Endothelial cell of umbilical vein (primary cell): Measurements from ENCODE around the gene GOLIM4. TPM values are rescaled to one million over a fixed set of nuclear protein-coding genes. Genes with fewer than 3 reads are reported as not detected.

ENCODE experiments used
- BruUV-seq: library from RNA; stranded (reverse); fragments of 400-500 nt; replicated peaks from 2 replicates; lab custom pipeline; 2021; lab: Mats Ljungman, UMichigan
- CTCF ChIA-PET: fragments of 300-600, 350-600 bp; sonication (Branson Sonifier 250); formaldehyde crosslinking; loops from one replicate; lab custom pipeline; 2021; ENCODE audit warnings: antibody characterized with exemption, inconsistent platforms; lab: Charles Lee
- POLR2A ChIA-PET: fragments of 300-600, 350-600 bp; sonication (Branson Sonifier 250); formaldehyde crosslinking; loops from one replicate; lab custom pipeline; 2021; ENCODE audit warnings: antibody characterized with exemption, inconsistent platforms; lab: Charles Lee
- DNase-seq: peaks from one replicate; pipeline ENCODE4 v3.0.0-alpha.2; 2011; ENCODE audit warnings: low read depth, low spot score
- FAIRE-seq: peaks from 2 replicates; lab custom pipeline; 2011; peaks lifted over from hg19 to GRCh38; lab: Jason Lieb, UNC
- H2AFZ ChIP-seq: 2 replicates; pipeline ENCODE4 v1.6.0; 2012; ENCODE audit warnings: low read depth, low read length, control low read depth, inconsistent platforms
- H3K27ac ChIP-seq: 2 replicates; pipeline ENCODE4 v1.5.1; 2011; ENCODE audit warnings: low read depth, mild to moderate bottlenecking, control low read depth, low read length, moderate library complexity; ENCODE audit not compliant: insufficient read depth
- H3K27me3 ChIP-seq, 2 experiments: 2 replicates each; pipeline versions ENCODE4 v1.6.0 to v1.6.1; 2011; ENCODE audit warnings: low read length in 2 of 2, mixed read lengths in 1 of 2; ENCODE audit not compliant: control insufficient read depth in 2 of 2, insufficient read depth in 2 of 2
- H3K36me3 ChIP-seq, 2 experiments: 2 replicates in 1 of 2; 3 replicates in 1 of 2; pipeline ENCODE4 v1.5.1; 2011; ENCODE audit warnings: low read length in 2 of 2, mild to moderate bottlenecking in 1 of 2, moderate library complexity in 1 of 2; ENCODE audit not compliant: control insufficient read depth in 2 of 2, insufficient read depth in 2 of 2; ENCODE audit errors: extremely low read depth in 1 of 2
- H3K4me1 ChIP-seq: 3 replicates; pipeline ENCODE4 v1.5.1; 2011; ENCODE audit warnings: mild to moderate bottlenecking, low read length; ENCODE audit not compliant: control insufficient read depth, insufficient read depth; ENCODE audit errors: extremely low read depth
- H3K4me2 ChIP-seq: 2 replicates; pipeline ENCODE4 v1.6.1; 2011; ENCODE audit warnings: low read length, control low read depth, mixed read lengths; ENCODE audit not compliant: insufficient read depth
- H3K4me3 ChIP-seq, 3 experiments: fragments of 200-600 bp in 1 of 3; sonication (generic), shearing (Covaris generic) in 1 of 3; replicated peaks in 1 of 3; 2 replicates each; pipeline ENCODE4 v1.5.1; 2011 to 2016; ENCODE audit warnings: control low read depth in 3 of 3, low read length in 3 of 3, mild to moderate bottlenecking in 2 of 3, inconsistent platforms in 1 of 3, low read depth in 1 of 3, moderate library complexity in 1 of 3; ENCODE audit not compliant: insufficient read depth in 1 of 3
- H3K79me2 ChIP-seq: 2 replicates; pipeline ENCODE4 v1.6.0; 2012; ENCODE audit warnings: low read length, inconsistent platforms; ENCODE audit not compliant: control insufficient read depth, insufficient read depth
- H3K9ac ChIP-seq: replicated peaks from 2 replicates; pipeline ENCODE3; 2011; ENCODE audit warnings: low read length, control low read depth; ENCODE audit not compliant: insufficient read depth; ENCODE audit errors: extremely low read depth
- H3K9me1 ChIP-seq: replicated peaks from 3 replicates; pipeline ENCODE4 v1.6.0; 2011; ENCODE audit warnings: mild to moderate bottlenecking, low read length; ENCODE audit not compliant: control insufficient read depth, insufficient read depth; ENCODE audit errors: extremely low read depth
- H3K9me3 ChIP-seq: replicated peaks from 2 replicates; pipeline ENCODE4 v1.5.1; 2012; ENCODE audit warnings: low read length, inconsistent platforms; ENCODE audit not compliant: control insufficient read depth, insufficient read depth
- H4K20me1 ChIP-seq: replicated peaks from 2 replicates; pipeline ENCODE3; 2011; ENCODE audit warnings: mild to moderate bottlenecking, low read length; ENCODE audit not compliant: control insufficient read depth, insufficient read depth; ENCODE audit errors: extremely low read depth
- CTCF ChIP-seq, 2 donors: IDR thresholded peaks; 1 replicate in 1 of 2; 2 replicates in 1 of 2; pipeline ENCODE4 v1.5.1; 2011; ENCODE audit warnings: low read length in 2 of 2, mild to moderate bottlenecking in 2 of 2, moderate library complexity in 2 of 2, control low read depth in 1 of 2, inconsistent platforms in 1 of 2, low read depth in 1 of 2; ENCODE audit not compliant: insufficient read depth in 1 of 2; ENCODE audit errors: extremely low read depth in 1 of 2
- EZH2 ChIP-seq: IDR thresholded peaks from 2 replicates; pipeline ENCODE4 v1.6.1; 2012; ENCODE audit warnings: borderline replicate concordance, low read depth, mild to moderate bottlenecking, moderate library complexity, low read length, inconsistent platforms; ENCODE audit not compliant: severe bottlenecking
- JUN ChIP-seq: IDR thresholded peaks from 2 replicates; pipeline ENCODE4 v1.6.1; 2011; ENCODE audit warnings: borderline replicate concordance, low read depth; ENCODE audit not compliant: insufficient read length, insufficient read depth
- MAX ChIP-seq: IDR thresholded peaks from 2 replicates; pipeline ENCODE4 v1.6.1; 2011; ENCODE audit not compliant: insufficient read depth, insufficient read length
- MYC ChIP-seq: IDR thresholded peaks from one replicate; pipeline ENCODE4 v1.6.1; 2011; ENCODE audit warnings: mild to moderate bottlenecking, low read depth, low read length
- POLR2A ChIP-seq: IDR thresholded peaks from 2 replicates; pipeline ENCODE4 v1.6.1; 2012; ENCODE audit warnings: low read depth, mild to moderate bottlenecking, control low read depth, low read length
- POLR2AphosphoS5 ChIP-seq: IDR thresholded peaks from 2 replicates; pipeline ENCODE4 v1.6.1; 2012; ENCODE audit warnings: low read depth, mild to moderate bottlenecking, control low read depth, low read length, moderate library complexity; ENCODE audit not compliant: insufficient read depth
- dilution Hi-C: fragments of 300-500 bp; cut with MboI; formaldehyde crosslinking; loops from one replicate; pipeline ENCODE4 v1.15.0; 2019; ENCODE audit warnings: low sequenced_read_pairs; ENCODE audit not compliant: extremely low pct_ligation_motif_present
- intact Hi-C: fragments of 100-400 bp; cut with micrococcal nuclease; formaldehyde crosslinking; loops from one replicate; pipeline ENCODE4 v1.10.0; 2022
- polyA plus RNA-seq, 4 experiments: library from polyadenylated mRNA; depleted of rRNA in 3 of 4; stranded (reverse) in 3 of 4; unstranded in 1 of 4; fragments of >200 nt; gene quantifications; 2 replicates each; pipeline versions ENCODE4 v1.2.1 to v1.2.3, GENCODE V29; 2011 to 2012; ENCODE audit warnings: missing spikeins in 1 of 4
- total RNA-seq: library from RNA; stranded (reverse); gene quantifications from 2 replicates; pipeline ENCODE4 v1.2.3, GENCODE V29; 2021

The GOLIM4 gene
- total and polyA plus RNA-seq, 2 donors (not counting 3 experiments of a cell fraction or from before 2014, with no cell fraction given): 11.7 to 40.8 TPM

- Histone ChIP-seq H3K9me1 (no peaks in the 10 kb centered on the region), H3K79me2 (peaks cover 21% of the 10 kb centered on the region), H3K27me3 (no peaks in the 10 kb centered on the region), H3K36me3 (no peaks in the 10 kb centered on the region), H3K27ac (no peak overlapping the region), H3K9me3 (no peaks in the 10 kb centered on the region), H3K4me1 (no peaks in the 10 kb centered on the region), H2AFZ (no peak overlapping the region), H4K20me1 (no peaks in the 10 kb centered on the region), H3K9ac (no peak overlapping the region), H3K4me3 (no peak overlapping the region), H3K4me2 (no peak overlapping the region)
- dilution Hi-C loops: no loop called here
- DNase-seq (no peak), FAIRE-seq (no peak)
- TF ChIP-seq CTCF (IDR thresholded peaks at IDR 0.05; ENCODE audit: extremely low read depth in 1 of 2, insufficient read depth in 1 of 2, low read depth in 1 of 2, low read length in 2 of 2): no peak
- TF ChIP-seq JUN: no peak
- TF ChIP-seq MAX: no peak
- TF ChIP-seq POLR2AphosphoS5: no peak
- no peak for TF ChIP-seq POLR2A
- TF ChIP-seq MYC: no peak
- no peak for TF ChIP-seq EZH2
- POLR2A ChIA-PET: no interaction called here
- intact Hi-C loops: loop anchor here (2.0 kb wide), 1 partner anchor 14 kb away; no protein-coding TSS in a partner anchor
- CTCF ChIA-PET: interaction anchor here (1.3 to 2.5 kb wide), 4 partner anchors 9 to 115 kb away, joined by 5 to 20 read pairs (median 6); no protein-coding TSS in a partner anchor
- BruUV-seq: no TSS peak
Measured at GRCh38 chr3:168053115-168053514, 42.6 kb downstream of the GOLIM4 start.
